ENCODE data around the gene ETFRF1. TPM values are rescaled to one million over a fixed set of nuclear protein-coding genes. Genes with fewer than 3 reads are reported as not detected.

The ETFRF1 gene
- total and polyA plus RNA-seq, 4 donors: 12.2 to 35.8 (median 25.3) TPM

DNA sequence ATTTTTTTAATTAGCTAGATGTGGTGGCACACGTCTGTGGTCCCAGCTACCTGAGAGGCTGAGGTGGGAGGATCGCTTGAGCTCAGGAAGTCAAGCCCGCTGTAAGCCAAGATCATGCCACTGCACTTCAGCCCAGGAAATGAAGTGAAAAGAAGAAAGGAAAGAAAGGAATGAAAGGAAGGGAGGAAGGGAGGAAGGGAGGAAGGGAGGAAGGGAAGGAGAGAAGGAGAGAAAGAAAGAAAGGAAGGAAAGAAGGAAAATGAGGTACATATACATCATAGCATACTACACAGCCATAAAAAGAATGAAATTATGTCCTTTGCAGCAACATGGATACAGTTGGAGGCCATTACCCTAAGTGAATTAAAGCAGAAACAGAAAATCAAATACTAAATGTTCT lies 12.3 kb upstream of the ETFRF1 start:
- 79 to 83% methylated on average over 3 of the region's 3 CpGs for WGBS, 2 donors
- Histone ChIP-seq H3K36me3 (ENCODE audit: control insufficient read depth in 4 of 4, insufficient read depth in 4 of 4, low read length in 4 of 4) (no peaks in the 10 kb centered on the region), H3K27ac (ENCODE audit: low read depth in 1 of 2, low read length in 1 of 2) (no peak overlapping the region), H3K4me3 (no peak overlapping the region), H3K9ac (ENCODE audit: insufficient read depth in 1 of 2, low read length in 2 of 2) (no peak overlapping the region), H3K27me3 (ENCODE audit: control insufficient read depth in 3 of 3, insufficient read depth in 3 of 3, low read length in 2 of 3) (no peaks in the 10 kb centered on the region), H3K9me3 (ENCODE audit: control insufficient read depth in 4 of 4, insufficient read depth in 3 of 4, low read length in 3 of 4) (no peaks in the 10 kb centered on the region), H3K4me1 (ENCODE audit: control insufficient read depth in 5 of 5, insufficient read depth in 5 of 5, low read length in 5 of 5) (no peaks in the 10 kb centered on the region)
- ATAC-seq (ENCODE audit: insufficient read depth, low FRiP score) (no peak), DNase-seq (no peak)
- TF ChIP-seq CTCF (IDR thresholded peaks at IDR 0.05; ENCODE audit: control extremely low read depth, extremely low read depth): no peak

- Histone ChIP-seq H3K4me1 (ENCODE audit: control insufficient read depth in 5 of 5, insufficient read depth in 5 of 5, low read length in 5 of 5) (no peaks in the 10 kb centered on the region), H3K27ac (ENCODE audit: low read depth in 1 of 2, low read length in 1 of 2) (no peak overlapping the region), H3K9ac (ENCODE audit: insufficient read depth in 1 of 2, low read length in 2 of 2) (no peak overlapping the region), H3K4me3 (no peak overlapping the region), H3K27me3 (ENCODE audit: control insufficient read depth in 3 of 3, insufficient read depth in 3 of 3, low read length in 2 of 3) (no peaks in the 10 kb centered on the region), H3K9me3 (ENCODE audit: control insufficient read depth in 4 of 4, insufficient read depth in 3 of 4, low read length in 3 of 4) (no peaks in the 10 kb centered on the region), H3K36me3 (ENCODE audit: control insufficient read depth in 4 of 4, insufficient read depth in 4 of 4, low read length in 4 of 4) (no peaks in the 10 kb centered on the region)
- 74 to 92% methylated on average over 2 of the region's 2 CpGs for WGBS, 2 donors
- TF ChIP-seq CTCF (IDR thresholded peaks at IDR 0.05; ENCODE audit: control extremely low read depth, extremely low read depth): no peak
- ATAC-seq (ENCODE audit: insufficient read depth, low FRiP score): no peak
- DNase-seq: no peak
Observed at GRCh38 chr12:25184132-25184531, 10.9 kb upstream of the ETFRF1 start.

DNA sequence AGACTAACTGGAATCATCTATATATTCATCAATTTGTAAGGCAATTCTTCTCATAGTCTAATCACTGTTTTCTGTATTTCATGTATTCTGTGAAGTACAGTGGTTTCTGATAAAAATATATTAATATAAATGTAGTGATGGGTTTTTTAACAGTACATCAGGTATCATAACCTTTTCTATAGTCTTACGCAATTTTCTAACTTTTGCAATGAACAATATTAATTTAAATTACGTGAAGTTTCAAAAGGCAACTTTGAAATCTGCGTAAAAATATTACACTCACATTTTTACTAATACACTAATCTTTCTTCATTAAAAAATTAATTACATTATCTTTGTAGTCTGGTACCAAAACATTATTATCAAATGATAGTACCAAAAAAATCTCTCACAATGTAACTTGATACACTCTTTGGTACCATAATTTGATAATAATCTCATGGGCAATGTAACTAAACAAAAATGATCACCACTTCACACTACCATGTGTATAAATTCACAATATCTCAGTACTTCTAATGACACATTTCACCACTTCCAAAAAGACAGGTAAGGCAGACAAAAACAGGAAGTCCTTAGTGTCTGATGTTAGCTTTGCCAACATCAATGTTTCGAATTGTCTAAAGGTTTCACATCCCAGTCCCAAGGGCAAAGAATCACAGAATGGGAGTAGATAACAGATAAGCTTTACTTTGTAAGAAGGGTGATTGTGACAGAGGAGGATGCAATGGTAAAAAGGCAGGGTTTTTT lies 8.8 kb upstream of the ETFRF1 start:
- Histone ChIP-seq H3K27me3 (ENCODE audit: control insufficient read depth in 3 of 3, insufficient read depth in 3 of 3, low read length in 2 of 3) (no peaks in the 10 kb centered on the region), H3K27ac (ENCODE audit: low read depth in 1 of 2, low read length in 1 of 2) (no peak overlapping the region), H3K36me3 (ENCODE audit: control insufficient read depth in 4 of 4, insufficient read depth in 4 of 4, low read length in 4 of 4) (no peaks in the 10 kb centered on the region), H3K9ac (ENCODE audit: insufficient read depth in 1 of 2, low read length in 2 of 2) (no peak overlapping the region), H3K4me1 (ENCODE audit: control insufficient read depth in 5 of 5, insufficient read depth in 5 of 5, low read length in 5 of 5) (no peaks in the 10 kb centered on the region), H3K9me3 (ENCODE audit: control insufficient read depth in 4 of 4, insufficient read depth in 3 of 4, low read length in 3 of 4) (no peaks in the 10 kb centered on the region), H3K4me3 (no peak overlapping the region)
- no peak for DNase-seq
- WGBS, 2 donors: 66 to 89% methylated on average over 4 of the region's 4 CpGs
- ATAC-seq (ENCODE audit: insufficient read depth, low FRiP score): no peak
- no peak for TF ChIP-seq CTCF (IDR thresholded peaks at IDR 0.05; ENCODE audit: control extremely low read depth, extremely low read depth)
